MCF 10A (cell line): ENCODE measurements around the gene MAPKBP1. TPM values are rescaled to one million over a fixed set of nuclear protein-coding genes. Genes with fewer than 3 reads are reported as not detected.

Experiments
- BruUV-seq: library from RNA; stranded (reverse); fragments of 400-500 nt; replicated peaks from 2 replicates; lab custom pipeline; 2021; lab: Mats Ljungman, UMichigan
- CTCF ChIA-PET: fragments of 300-600 bp; sonication (Branson Sonifier 250); formaldehyde crosslinking; extraction: SDS; loops from one replicate; lab custom pipeline; 2021; ENCODE audit warnings: antibody characterized with exemption, inconsistent platforms; lab: Yijun Ruan, JAX
- POLR2A ChIA-PET: fragments of 300-600, 350-650 bp; sonication (Branson Sonifier 250); formaldehyde crosslinking; extraction: SDS; loops from one replicate; lab custom pipeline; 2020; ENCODE audit warnings: antibody characterized with exemption, inconsistent platforms; lab: Yijun Ruan, JAX
- DNase-seq: peaks from one replicate; pipeline ENCODE4 v3.0.0-alpha.2; 2018; ENCODE audit not compliant: unreplicated experiment
- H3K27ac Mint-ChIP-seq: one replicate; pipeline ENCODE4 v1.8.0; 2022; ENCODE audit warnings: mild to moderate bottlenecking, low read depth, mixed read lengths; ENCODE audit not compliant: unreplicated experiment
- H3K27me3 Mint-ChIP-seq: one replicate; pipeline ENCODE4 v1.8.0; 2022; ENCODE audit warnings: mixed read lengths; ENCODE audit not compliant: insufficient read depth, unreplicated experiment
- H3K36me3 Mint-ChIP-seq: one replicate; pipeline ENCODE4 v1.8.0; 2022; ENCODE audit warnings: mild to moderate bottlenecking, moderate library complexity, mixed read lengths; ENCODE audit not compliant: insufficient read depth, unreplicated experiment
- H3K4me1 Mint-ChIP-seq: one replicate; pipeline ENCODE4 v1.8.0; 2022; ENCODE audit warnings: mixed read lengths; ENCODE audit not compliant: insufficient read depth, unreplicated experiment
- H3K4me3 Mint-ChIP-seq: one replicate; pipeline ENCODE4 v1.8.0; 2022; ENCODE audit warnings: mild to moderate bottlenecking, moderate library complexity, mixed read lengths; ENCODE audit not compliant: unreplicated experiment
- H3K9me3 Mint-ChIP-seq: one replicate; pipeline ENCODE4 v1.8.0; 2022; ENCODE audit warnings: mixed read lengths; ENCODE audit not compliant: unreplicated experiment
- CTCF ChIP-seq: fragments of 200-600 bp; IDR thresholded peaks from one replicate; pipeline ENCODE4 v1.8.0; 2022; ENCODE audit warnings: antibody characterized with exemption, mild to moderate bottlenecking; ENCODE audit not compliant: unreplicated experiment
- intact Hi-C: fragments of 100-400 bp; cut with micrococcal nuclease; formaldehyde crosslinking; loops from 2 replicates; pipeline ENCODE4 v1.14.1; 2022
- total RNA-seq: library from RNA; stranded (reverse); gene quantifications from 2 replicates; pipeline ENCODE4 v1.2.3, GENCODE V29; 2022

Gene MAPKBP1
- total RNA-seq, 1 experiment from 2014 or later = 35.0 TPM

- no peak for DNase-seq
- Mint-ChIP-seq H3K4me3 (no peak overlapping the region), H3K9me3 (no peaks in the 10 kb centered on the region), H3K27ac (peak overlapping the region; percentile 99), H3K4me1 (peaks cover 34% of the 10 kb centered on the region), H3K27me3 (no peaks in the 10 kb centered on the region), H3K36me3 (peaks cover 14% of the 10 kb centered on the region)
- CTCF ChIA-PET = interaction anchor here (0.5 to 8.2 kb wide), 9 partner anchors 9 to 322 kb away, joined by 3 to 147 read pairs (median 5); partner anchors contain the start of gene MAPKBP1
- no peak for TF ChIP-seq CTCF
- intact Hi-C loops = loop anchor here (1.0 to 2.0 kb wide), 2 partner anchors 31 to 339 kb away; partner anchors contain the start of gene MAPKBP1
- no TSS peak for BruUV-seq
- POLR2A ChIA-PET = interaction anchor here (1.3 to 15.9 kb wide), 7 partner anchors 9 to 110 kb away, joined by 3 to 486 read pairs (median 7); partner anchors contain the start of genes MAPKBP1 and PLA2G4B
Measured at GRCh38 chr15:41805711-41806110, 31.4 kb downstream of the MAPKBP1 start.

GRCh38 chr15:41806291-41807181 is 32.3 kb downstream of the MAPKBP1 start:
- no peak overlapping the region for H3K4me3 Mint-ChIP-seq
- H3K27me3 Mint-ChIP-seq = no peaks in the 10 kb centered on the region
- ChIA-PET POLR2A (interaction anchor here (0.6 to 15.9 kb wide), 12 partner anchors 10 to 1705 kb away, joined by 3 to 486 read pairs (median 4); partner anchors contain the start of genes EHD4, JMJD7, MAPKBP1 and PLA2G4B), CTCF (interaction anchor here (0.5 to 8.2 kb wide), 16 partner anchors 9 to 274 kb away, joined by 3 to 147 read pairs (median 4); partner anchors contain the start of gene MAPKBP1)
- no peaks in the 10 kb centered on the region for H3K9me3 Mint-ChIP-seq
- H3K4me1 Mint-ChIP-seq = peaks cover 30% of the 10 kb centered on the region
- H3K27ac Mint-ChIP-seq = peak overlapping the region; percentile 99
- peak; percentile 20 for TF ChIP-seq CTCF
- intact Hi-C loops = loop anchor here (1.0 to 2.0 kb wide), 2 partner anchors 32 to 340 kb away; partner anchors contain the start of gene MAPKBP1
- no TSS peak for BruUV-seq
- H3K36me3 Mint-ChIP-seq = peaks cover 9% of the 10 kb centered on the region
- peak; percentile 94 for DNase-seq

- no peak overlapping the region for H3K27ac Mint-ChIP-seq
- peaks cover 27% of the 10 kb centered on the region for H3K4me1 Mint-ChIP-seq
- intact Hi-C loops = no loop called here
- CTCF ChIA-PET = interaction anchor here (0.6 to 6.6 kb wide), 4 partner anchors 13 to 40 kb away, joined by 3 to 249 read pairs (median 22); partner anchors contain the start of gene MAPKBP1
- H3K27me3 Mint-ChIP-seq = no peaks in the 10 kb centered on the region
- BruUV-seq = no TSS peak
- no peaks in the 10 kb centered on the region for H3K9me3 Mint-ChIP-seq
- no peak overlapping the region for H3K4me3 Mint-ChIP-seq
- POLR2A ChIA-PET = interaction anchor here (0.7 to 15.9 kb wide), 3 partner anchors 19 to 113 kb away, joined by 3 to 486 read pairs (median 3); partner anchors contain the start of gene MAPKBP1
- no peak for TF ChIP-seq CTCF
- peaks cover 16% of the 10 kb centered on the region for H3K36me3 Mint-ChIP-seq
- DNase-seq = no peak
Measured at GRCh38 chr15:41809121-41809520, 34.8 kb downstream of the MAPKBP1 start.
